ENCODE results near the gene CHST7. TPM values are rescaled to one million over a fixed set of nuclear protein-coding genes. Genes with fewer than 3 reads are reported as not detected.

Gene CHST7
- total RNA-seq, 1 donor from 2014 or later, result 54.6 TPM

- Mint-ChIP-seq H3K27me3 (ENCODE audit: unreplicated experiment) (peaks cover under 1% of the 10 kb centered on the region), H3K9me3 (ENCODE audit: unreplicated experiment) (no peaks in the 10 kb centered on the region), H3K4me1 (ENCODE audit: unreplicated experiment) (peaks cover 33% of the 10 kb centered on the region), H3K27ac (ENCODE audit: unreplicated experiment) (no peak overlapping the region), H3K4me3 (ENCODE audit: unreplicated experiment) (no peak overlapping the region), H3K36me3 (ENCODE audit: low read depth, unreplicated experiment) (peaks cover 13% of the 10 kb centered on the region)
- DNase-seq (ENCODE audit: low spot score), result no peak
- no peak for TF ChIP-seq CTCF (IDR thresholded peaks at IDR 0.05; ENCODE audit: unreplicated experiment)
These were observed 7.0 kb downstream of the CHST7 start for GRCh38 chrX:46580613-46581012.

- peaks cover 9% of the 10 kb centered on the region for H3K36me3 Mint-ChIP-seq (ENCODE audit: low read depth, unreplicated experiment)
- H3K27me3 Mint-ChIP-seq (ENCODE audit: unreplicated experiment), result no peaks in the 10 kb centered on the region
- H3K9me3 Mint-ChIP-seq (ENCODE audit: unreplicated experiment), result no peaks in the 10 kb centered on the region
- TF ChIP-seq CTCF (IDR thresholded peaks at IDR 0.05; ENCODE audit: unreplicated experiment), result no peak
- DNase-seq (ENCODE audit: low spot score), result no peak
- H3K4me3 Mint-ChIP-seq (ENCODE audit: unreplicated experiment), result no peak overlapping the region
- peak overlapping the region; percentile 36 for H3K27ac Mint-ChIP-seq (ENCODE audit: unreplicated experiment)
- H3K4me1 Mint-ChIP-seq (ENCODE audit: unreplicated experiment), result peaks cover 30% of the 10 kb centered on the region
These were observed 8.8 kb downstream of the CHST7 start for GRCh38 chrX:46582325-46582724.

GRCh38 chrX:46582966-46583365, 9.4 kb downstream of the CHST7 start:
- Mint-ChIP-seq H3K27ac (ENCODE audit: unreplicated experiment) (no peak overlapping the region), H3K4me3 (ENCODE audit: unreplicated experiment) (no peak overlapping the region), H3K9me3 (ENCODE audit: unreplicated experiment) (no peaks in the 10 kb centered on the region), H3K4me1 (ENCODE audit: unreplicated experiment) (peaks cover 29% of the 10 kb centered on the region), H3K27me3 (ENCODE audit: unreplicated experiment) (no peaks in the 10 kb centered on the region), H3K36me3 (ENCODE audit: low read depth, unreplicated experiment) (peaks cover 9% of the 10 kb centered on the region)
- DNase-seq (ENCODE audit: low spot score), result no peak
- TF ChIP-seq CTCF (IDR thresholded peaks at IDR 0.05; ENCODE audit: unreplicated experiment), result no peak

- no peaks in the 10 kb centered on the region for H3K9me3 Mint-ChIP-seq (ENCODE audit: unreplicated experiment)
- H3K4me3 Mint-ChIP-seq (ENCODE audit: unreplicated experiment), result no peak overlapping the region
- peaks cover 4% of the 10 kb centered on the region for H3K36me3 Mint-ChIP-seq (ENCODE audit: low read depth, unreplicated experiment)
- TF ChIP-seq CTCF (IDR thresholded peaks at IDR 0.05; ENCODE audit: unreplicated experiment), result no peak
- DNase-seq (ENCODE audit: low spot score), result no peak
- no peaks in the 10 kb centered on the region for H3K27me3 Mint-ChIP-seq (ENCODE audit: unreplicated experiment)
- H3K27ac Mint-ChIP-seq (ENCODE audit: unreplicated experiment), result no peak overlapping the region
- H3K4me1 Mint-ChIP-seq (ENCODE audit: unreplicated experiment), result peaks cover 32% of the 10 kb centered on the region
These were observed 11.2 kb downstream of the CHST7 start for GRCh38 chrX:46584736-46585135.

GRCh38 chrX:46587158-46587557, 13.6 kb downstream of the CHST7 start:
- Mint-ChIP-seq H3K9me3 (ENCODE audit: unreplicated experiment) (no peaks in the 10 kb centered on the region), H3K36me3 (ENCODE audit: low read depth, unreplicated experiment) (peaks cover 4% of the 10 kb centered on the region), H3K27ac (ENCODE audit: unreplicated experiment) (peak overlapping the region; percentile 94), H3K27me3 (ENCODE audit: unreplicated experiment) (no peaks in the 10 kb centered on the region), H3K4me3 (ENCODE audit: unreplicated experiment) (peak overlapping the region; percentile 25), H3K4me1 (ENCODE audit: unreplicated experiment) (peaks cover 36% of the 10 kb centered on the region)
- no peak for TF ChIP-seq CTCF (IDR thresholded peaks at IDR 0.05; ENCODE audit: unreplicated experiment)
- DNase-seq (ENCODE audit: low spot score), result no peak
